Measurements from ENCODE around the gene PRKN.

The PRKN gene

DNA sequence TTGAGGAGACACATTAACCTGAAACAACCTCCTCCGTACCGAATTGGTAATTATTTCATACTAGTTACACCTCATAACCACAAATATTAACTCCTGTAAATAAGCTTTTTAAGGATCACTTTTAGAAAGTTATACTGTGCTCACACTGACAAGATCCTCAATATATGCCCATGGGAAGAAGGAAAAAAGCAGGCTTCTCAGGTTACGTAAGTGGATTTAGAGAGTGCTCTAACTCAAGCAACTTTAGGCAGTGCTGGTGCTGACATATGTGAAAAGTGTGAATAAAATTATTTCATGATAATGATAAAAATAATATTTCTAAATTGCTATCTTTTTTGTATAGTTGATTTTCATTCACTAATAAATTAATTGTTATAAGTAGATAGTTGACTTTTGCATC, 76.1 kb downstream of the PRKN start:
- Histone ChIP-seq H4K20me1 (ENCODE audit: insufficient read depth, low read length) (no peaks in the 10 kb centered on the region), H2AFZ (ENCODE audit: low read depth, low read length) (no peak overlapping the region), H3K9me3 (ENCODE audit: insufficient read depth, low read length) (no peaks in the 10 kb centered on the region), H3K36me3 (replicated peaks; ENCODE audit: low read depth, low read length) (no peaks in the 10 kb centered on the region), H3K9ac (ENCODE audit: low read length) (no peak overlapping the region), H3K27ac (ENCODE audit: low read length) (no peak overlapping the region), H3K79me2 (ENCODE audit: low read length) (no peaks in the 10 kb centered on the region), H3K4me1 (ENCODE audit: low read length) (no peaks in the 10 kb centered on the region), H3K27me3 (ENCODE audit: low read depth, low read length) (no peaks in the 10 kb centered on the region), H3K4me3 (ENCODE audit: low read length) (no peak overlapping the region), H3K4me2 (ENCODE audit: low read length) (no peak overlapping the region)
- TF ChIP-seq, protein P1, sequence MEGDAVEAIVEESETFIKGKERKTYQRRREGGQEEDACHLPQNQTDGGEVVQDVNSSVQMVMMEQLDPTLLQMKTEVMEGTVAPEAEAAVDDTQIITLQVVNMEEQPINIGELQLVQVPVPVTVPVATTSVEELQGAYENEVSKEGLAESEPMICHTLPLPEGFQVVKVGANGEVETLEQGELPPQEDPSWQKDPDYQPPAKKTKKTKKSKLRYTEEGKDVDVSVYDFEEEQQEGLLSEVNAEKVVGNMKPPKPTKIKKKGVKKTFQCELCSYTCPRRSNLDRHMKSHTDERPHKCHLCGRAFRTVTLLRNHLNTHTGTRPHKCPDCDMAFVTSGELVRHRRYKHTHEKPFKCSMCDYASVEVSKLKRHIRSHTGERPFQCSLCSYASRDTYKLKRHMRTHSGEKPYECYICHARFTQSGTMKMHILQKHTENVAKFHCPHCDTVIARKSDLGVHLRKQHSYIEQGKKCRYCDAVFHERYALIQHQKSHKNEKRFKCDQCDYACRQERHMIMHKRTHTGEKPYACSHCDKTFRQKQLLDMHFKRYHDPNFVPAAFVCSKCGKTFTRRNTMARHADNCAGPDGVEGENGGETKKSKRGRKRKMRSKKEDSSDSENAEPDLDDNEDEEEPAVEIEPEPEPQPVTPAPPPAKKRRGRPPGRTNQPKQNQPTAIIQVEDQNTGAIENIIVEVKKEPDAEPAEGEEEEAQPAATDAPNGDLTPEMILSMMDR (IDR thresholded peaks at IDR 0.05; ENCODE audit: low read depth, low read length), result no peak
- no peak for TF ChIP-seq EZH2phosphoT487 (IDR thresholded peaks at IDR 0.05; ENCODE audit: low read depth)

DNA sequence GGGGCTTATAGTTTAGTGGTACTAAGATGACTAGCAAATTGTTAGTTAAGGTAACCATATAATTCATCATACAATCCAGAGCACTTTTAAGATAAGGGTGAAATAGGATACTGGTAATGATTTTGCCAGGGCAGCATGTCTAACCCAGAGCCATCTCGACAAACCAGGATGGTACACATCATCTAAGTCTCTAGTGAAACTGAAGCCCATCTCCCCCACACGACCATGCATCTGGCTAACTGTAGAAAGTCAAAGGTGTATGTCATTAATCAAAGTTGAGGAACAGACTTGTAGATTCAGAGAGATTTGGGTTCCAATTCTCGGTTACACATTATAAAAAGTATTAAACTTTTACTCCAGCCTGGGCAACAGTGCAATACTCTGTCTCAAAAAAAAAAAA, 78.3 kb downstream of the PRKN start:
- Histone ChIP-seq H3K27me3 (ENCODE audit: low read depth, low read length) (no peaks in the 10 kb centered on the region), H3K9ac (ENCODE audit: low read length) (no peak overlapping the region), H3K9me3 (ENCODE audit: insufficient read depth, low read length) (no peaks in the 10 kb centered on the region), H3K4me1 (ENCODE audit: low read length) (no peaks in the 10 kb centered on the region), H3K79me2 (ENCODE audit: low read length) (no peaks in the 10 kb centered on the region), H4K20me1 (ENCODE audit: insufficient read depth, low read length) (no peaks in the 10 kb centered on the region), H3K27ac (ENCODE audit: low read length) (no peak overlapping the region), H3K36me3 (replicated peaks; ENCODE audit: low read depth, low read length) (no peaks in the 10 kb centered on the region), H3K4me2 (ENCODE audit: low read length) (no peak overlapping the region), H2AFZ (ENCODE audit: low read depth, low read length) (no peak overlapping the region), H3K4me3 (ENCODE audit: low read length) (no peak overlapping the region)
- TF ChIP-seq EZH2phosphoT487 (IDR thresholded peaks at IDR 0.05; ENCODE audit: low read depth), result no peak
- TF ChIP-seq, protein P1 (IDR thresholded peaks at IDR 0.05; ENCODE audit: low read depth, low read length), result no peak

DNA sequence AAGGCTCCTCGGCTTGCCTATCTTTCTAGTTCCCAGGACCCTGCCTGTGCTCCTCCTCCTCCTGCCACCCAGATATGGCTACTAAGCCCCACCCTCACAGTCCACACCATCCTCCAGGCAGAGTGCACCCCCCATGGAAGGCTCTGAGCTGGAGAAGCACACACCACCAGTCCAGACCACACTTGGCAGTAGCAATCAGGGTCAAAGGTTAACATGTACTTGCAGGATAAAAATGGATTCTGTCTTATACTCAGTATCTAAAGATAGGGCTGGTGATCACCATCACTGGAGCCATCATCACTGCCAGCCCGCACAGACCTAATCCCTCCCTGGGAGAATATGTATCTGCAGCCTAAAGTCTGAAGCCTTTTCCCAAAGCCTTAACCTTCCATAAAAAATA, 83.4 kb downstream of the PRKN start:
- no peak overlapping the region for H3K27ac ChIP-seq (ENCODE audit: low read length)
- H3K4me2 ChIP-seq (ENCODE audit: low read length), result no peak overlapping the region
- no peaks in the 10 kb centered on the region for H3K4me1 ChIP-seq (ENCODE audit: low read length)
- no peaks in the 10 kb centered on the region for H3K9me3 ChIP-seq (ENCODE audit: insufficient read depth, low read length)
- no peaks in the 10 kb centered on the region for H3K27me3 ChIP-seq (ENCODE audit: low read depth, low read length)
- no peaks in the 10 kb centered on the region for H3K79me2 ChIP-seq (ENCODE audit: low read length)
- TF ChIP-seq, protein P1 (IDR thresholded peaks at IDR 0.05; ENCODE audit: low read depth, low read length), result no peak
- TF ChIP-seq EZH2phosphoT487 (IDR thresholded peaks at IDR 0.05; ENCODE audit: low read depth), result no peak
- no peaks in the 10 kb centered on the region for H4K20me1 ChIP-seq (ENCODE audit: insufficient read depth, low read length)
- no peaks in the 10 kb centered on the region for H3K36me3 ChIP-seq (replicated peaks; ENCODE audit: low read depth, low read length)
- no peak overlapping the region for H2AFZ ChIP-seq (ENCODE audit: low read depth, low read length)
- no peak overlapping the region for H3K4me3 ChIP-seq (ENCODE audit: low read length)
- no peak overlapping the region for H3K9ac ChIP-seq (ENCODE audit: low read length)

DNA sequence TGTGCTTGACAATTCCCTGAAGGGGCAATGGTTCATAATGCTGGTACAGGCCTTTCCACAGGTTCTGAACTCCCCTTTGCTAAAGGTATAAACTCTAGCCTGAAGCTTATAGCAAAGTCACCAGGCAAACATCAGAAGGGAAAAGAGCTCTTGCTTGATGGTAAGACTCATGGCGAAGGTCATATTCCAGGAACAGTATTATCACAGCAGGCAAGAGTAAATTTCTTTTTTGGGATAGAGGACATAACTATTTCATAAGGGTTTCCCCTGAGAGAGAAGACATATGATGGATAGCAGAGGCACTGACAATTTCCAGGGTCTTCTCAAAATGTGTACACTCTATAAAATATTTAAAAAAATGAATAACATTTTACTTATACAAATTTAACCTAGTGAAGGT, 86.8 kb downstream of the PRKN start:
- Histone ChIP-seq H3K4me1 (ENCODE audit: low read length) (no peaks in the 10 kb centered on the region), H3K4me2 (ENCODE audit: low read length) (no peak overlapping the region), H3K27ac (ENCODE audit: low read length) (no peak overlapping the region), H3K9ac (ENCODE audit: low read length) (no peak overlapping the region), H3K36me3 (replicated peaks; ENCODE audit: low read depth, low read length) (no peaks in the 10 kb centered on the region), H3K4me3 (ENCODE audit: low read length) (no peak overlapping the region), H4K20me1 (ENCODE audit: insufficient read depth, low read length) (no peaks in the 10 kb centered on the region), H3K27me3 (ENCODE audit: low read depth, low read length) (no peaks in the 10 kb centered on the region), H2AFZ (ENCODE audit: low read depth, low read length) (no peak overlapping the region), H3K79me2 (ENCODE audit: low read length) (no peaks in the 10 kb centered on the region), H3K9me3 (ENCODE audit: insufficient read depth, low read length) (no peaks in the 10 kb centered on the region)
- TF ChIP-seq, protein P1 (IDR thresholded peaks at IDR 0.05; ENCODE audit: low read depth, low read length), result no peak
- TF ChIP-seq EZH2phosphoT487 (IDR thresholded peaks at IDR 0.05; ENCODE audit: low read depth), result no peak

Measured in OCI-LY3 (cell line).